Panc1 (cell line): ENCODE data around the gene KCTD6. TPM values are rescaled to one million over a fixed set of nuclear protein-coding genes. Genes with fewer than 3 reads are reported as not detected.

Experiments
- ATAC-seq: fragments of 200-7000 bp; cut with Tn5 transposase; 2 replicates; pipeline ENCODE4 v1.9.1; 2020; ENCODE audit warnings: mild to moderate bottlenecking, moderate library complexity
- BruUV-seq: library from RNA; stranded (reverse); fragments of 400-500 nt; replicated peaks from 2 replicates; lab custom pipeline; 2021; lab: Mats Ljungman, UMichigan
- CTCF ChIA-PET: fragments of 300-600 bp; sonication (Branson Sonifier 250); formaldehyde crosslinking; loops from one replicate; lab custom pipeline; 2022; ENCODE audit warnings: antibody characterized with exemption; lab: Charles Lee
- POLR2A ChIA-PET: fragments of 300-600 bp; sonication (Branson Sonifier 250); formaldehyde crosslinking; loops from one replicate; lab custom pipeline; 2022; ENCODE audit warnings: antibody characterized with exemption; lab: Charles Lee
- DNase-seq: peaks from one replicate; pipeline ENCODE4 v3.0.0-alpha.2; 2010; ENCODE audit warnings: low read depth, low spot score
- H3K27ac ChIP-seq: 2 replicates; pipeline ENCODE4 v1.5.1; 2011; ENCODE audit warnings: mild to moderate bottlenecking, low read length, inconsistent platforms
- H3K27me3 ChIP-seq: fragments of 200-500 bp; sonication (Bioruptor generic); 2 replicates; pipeline ENCODE4 v1.6.0; 2014; ENCODE audit warnings: low read length, inconsistent platforms; ENCODE audit not compliant: control insufficient read depth, insufficient read depth
- H3K36me3 ChIP-seq: fragments of 200-500 bp; sonication (Bioruptor generic); 2 replicates; pipeline ENCODE4 v1.5.1; 2014; ENCODE audit warnings: inconsistent platforms, mild to moderate bottlenecking, low read length, moderate library complexity; ENCODE audit not compliant: control insufficient read depth, insufficient read depth
- H3K4me1 ChIP-seq: 2 replicates; pipeline ENCODE4 v1.5.1; 2011; ENCODE audit warnings: inconsistent platforms, mild to moderate bottlenecking, low read length, moderate library complexity; ENCODE audit not compliant: control insufficient read depth, insufficient read depth
- H3K4me3 ChIP-seq, 2 experiments: 2 replicates each; pipeline ENCODE4 v1.5.1; 2011 to 2012; ENCODE audit warnings: low read depth in 2 of 2, low read length in 2 of 2, mild to moderate bottlenecking in 2 of 2, inconsistent platforms in 1 of 2, moderate library complexity in 1 of 2
- H3K9me3 ChIP-seq: fragments of 200-500 bp; sonication (Bioruptor generic); 2 replicates; pipeline ENCODE4 v1.5.1; 2014; ENCODE audit warnings: low read depth, mild to moderate bottlenecking, inconsistent platforms, low read length, moderate library complexity; ENCODE audit not compliant: control insufficient read depth, insufficient read depth
- POLR2AphosphoS5 ChIP-seq: IDR thresholded peaks from 2 replicates; pipeline ENCODE4 v1.6.1; 2012; ENCODE audit warnings: mild to moderate bottlenecking, low read depth, low read length, moderate library complexity
- SIN3A ChIP-seq: IDR thresholded peaks from 2 replicates; pipeline ENCODE4 v1.6.1; 2012; ENCODE audit warnings: low read depth, mild to moderate bottlenecking, low read length, moderate library complexity, borderline replicate concordance; ENCODE audit not compliant: insufficient read depth
- TCF7L2 ChIP-seq: IDR thresholded peaks from 2 replicates; pipeline ENCODE4 v1.6.1; 2011; ENCODE audit warnings: mild to moderate bottlenecking, low read depth, low read length, inconsistent platforms
- in situ Hi-C: cut with HindIII; loops from 2 replicates; pipeline ENCODE4 v1.10.0; 2016; ENCODE audit warnings: low sequenced_read_pairs, low pct_unique_long_range_greater_than_20kb
- intact Hi-C: fragments of 100-400 bp; cut with micrococcal nuclease; formaldehyde crosslinking; loops from one replicate; pipeline ENCODE4 v1.10.0; 2022; ENCODE audit not compliant: unreplicated experiment
- total RNA-seq: library from RNA; stranded (reverse); gene quantifications from one replicate; pipeline ENCODE4 v1.2.1, GENCODE V29; 2021; ENCODE audit not compliant: unreplicated experiment
- TF ChIP-seq, protein P1 (sequence below), 2 experiments: IDR thresholded peaks; 2 replicates each; pipeline ENCODE4 v1.6.1; 2011 to 2012; ENCODE audit warnings: low read depth in 2 of 2, control low read depth in 1 of 2, low read length in 1 of 2, mild to moderate bottlenecking in 1 of 2, moderate library complexity in 1 of 2; ENCODE audit not compliant: insufficient read depth in 1 of 2
- TF ChIP-seq, protein P2 (sequence below): fragments of 450-650 bp; IDR thresholded peaks from 2 replicates; pipeline ENCODE4 v1.5.1; 2017; ENCODE audit warnings: mild to moderate bottlenecking

The KCTD6 gene
- total RNA-seq, 1 experiment from 2014 or later: 18.3 TPM

DNA sequence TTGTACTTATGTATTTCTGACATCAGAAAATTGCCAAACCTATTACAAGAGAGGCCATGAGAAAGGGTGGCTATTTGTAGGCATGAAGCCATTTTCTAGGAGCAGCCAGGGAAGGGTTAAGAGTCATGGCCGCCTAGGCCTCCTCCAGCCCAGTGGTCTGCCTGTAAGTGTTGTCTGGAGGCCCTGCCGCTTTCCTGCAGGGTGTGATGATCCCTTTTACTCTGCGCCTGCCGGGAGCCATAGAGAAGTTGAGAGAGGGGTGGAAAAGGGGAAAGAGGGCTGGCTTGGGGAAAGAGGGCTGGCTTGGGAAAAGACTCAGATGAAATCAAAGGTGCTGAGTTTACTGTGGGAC is 29.1 kb upstream of the KCTD6 start:
- intact Hi-C loops (no loop called here), in situ Hi-C loops (no loop called here)
- ChIA-PET CTCF (no interaction called here), POLR2A (no interaction called here)
- TF ChIP-seq POLR2AphosphoS5 (no peak), SIN3A (no peak), TCF7L2 (no peak)
- TF ChIP-seq, protein P1, sequence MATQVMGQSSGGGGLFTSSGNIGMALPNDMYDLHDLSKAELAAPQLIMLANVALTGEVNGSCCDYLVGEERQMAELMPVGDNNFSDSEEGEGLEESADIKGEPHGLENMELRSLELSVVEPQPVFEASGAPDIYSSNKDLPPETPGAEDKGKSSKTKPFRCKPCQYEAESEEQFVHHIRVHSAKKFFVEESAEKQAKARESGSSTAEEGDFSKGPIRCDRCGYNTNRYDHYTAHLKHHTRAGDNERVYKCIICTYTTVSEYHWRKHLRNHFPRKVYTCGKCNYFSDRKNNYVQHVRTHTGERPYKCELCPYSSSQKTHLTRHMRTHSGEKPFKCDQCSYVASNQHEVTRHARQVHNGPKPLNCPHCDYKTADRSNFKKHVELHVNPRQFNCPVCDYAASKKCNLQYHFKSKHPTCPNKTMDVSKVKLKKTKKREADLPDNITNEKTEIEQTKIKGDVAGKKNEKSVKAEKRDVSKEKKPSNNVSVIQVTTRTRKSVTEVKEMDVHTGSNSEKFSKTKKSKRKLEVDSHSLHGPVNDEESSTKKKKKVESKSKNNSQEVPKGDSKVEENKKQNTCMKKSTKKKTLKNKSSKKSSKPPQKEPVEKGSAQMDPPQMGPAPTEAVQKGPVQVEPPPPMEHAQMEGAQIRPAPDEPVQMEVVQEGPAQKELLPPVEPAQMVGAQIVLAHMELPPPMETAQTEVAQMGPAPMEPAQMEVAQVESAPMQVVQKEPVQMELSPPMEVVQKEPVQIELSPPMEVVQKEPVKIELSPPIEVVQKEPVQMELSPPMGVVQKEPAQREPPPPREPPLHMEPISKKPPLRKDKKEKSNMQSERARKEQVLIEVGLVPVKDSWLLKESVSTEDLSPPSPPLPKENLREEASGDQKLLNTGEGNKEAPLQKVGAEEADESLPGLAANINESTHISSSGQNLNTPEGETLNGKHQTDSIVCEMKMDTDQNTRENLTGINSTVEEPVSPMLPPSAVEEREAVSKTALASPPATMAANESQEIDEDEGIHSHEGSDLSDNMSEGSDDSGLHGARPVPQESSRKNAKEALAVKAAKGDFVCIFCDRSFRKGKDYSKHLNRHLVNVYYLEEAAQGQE (IDR thresholded peaks at IDR 0.05; ENCODE audit: insufficient read depth in 1 of 2, low read depth in 2 of 2, low read length in 1 of 2): no peak
- TF ChIP-seq, protein P2, sequence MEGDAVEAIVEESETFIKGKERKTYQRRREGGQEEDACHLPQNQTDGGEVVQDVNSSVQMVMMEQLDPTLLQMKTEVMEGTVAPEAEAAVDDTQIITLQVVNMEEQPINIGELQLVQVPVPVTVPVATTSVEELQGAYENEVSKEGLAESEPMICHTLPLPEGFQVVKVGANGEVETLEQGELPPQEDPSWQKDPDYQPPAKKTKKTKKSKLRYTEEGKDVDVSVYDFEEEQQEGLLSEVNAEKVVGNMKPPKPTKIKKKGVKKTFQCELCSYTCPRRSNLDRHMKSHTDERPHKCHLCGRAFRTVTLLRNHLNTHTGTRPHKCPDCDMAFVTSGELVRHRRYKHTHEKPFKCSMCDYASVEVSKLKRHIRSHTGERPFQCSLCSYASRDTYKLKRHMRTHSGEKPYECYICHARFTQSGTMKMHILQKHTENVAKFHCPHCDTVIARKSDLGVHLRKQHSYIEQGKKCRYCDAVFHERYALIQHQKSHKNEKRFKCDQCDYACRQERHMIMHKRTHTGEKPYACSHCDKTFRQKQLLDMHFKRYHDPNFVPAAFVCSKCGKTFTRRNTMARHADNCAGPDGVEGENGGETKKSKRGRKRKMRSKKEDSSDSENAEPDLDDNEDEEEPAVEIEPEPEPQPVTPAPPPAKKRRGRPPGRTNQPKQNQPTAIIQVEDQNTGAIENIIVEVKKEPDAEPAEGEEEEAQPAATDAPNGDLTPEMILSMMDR: no peak
- no TSS peak for BruUV-seq
- ATAC-seq: peak; percentile 13; the same call in 1 of the 2 replicates
- peak overlapping the region; percentile 42; the same call in 1 of the 2 replicates for H3K27ac ChIP-seq
- DNase-seq: no peak
- H3K4me1 ChIP-seq: peaks cover 9% of the 10 kb centered on the region
- no peaks in the 10 kb centered on the region for H3K9me3 ChIP-seq
- H3K4me3 ChIP-seq: no peak overlapping the region
- H3K27me3 ChIP-seq: no peaks in the 10 kb centered on the region
- H3K36me3 ChIP-seq: no peaks in the 10 kb centered on the region

GRCh38 chr3:58463181-58463941 is 28.5 kb upstream of the KCTD6 start:
- peak overlapping the region in 1 of 2 experiments; percentile 34; a peak in 2 of 4 replicates for H3K4me3 ChIP-seq
- no peak for TF ChIP-seq SIN3A
- TF ChIP-seq, protein P2: peak; percentile 92
- H3K4me1 ChIP-seq: peaks cover 9% of the 10 kb centered on the region
- ATAC-seq (peak; percentile 97), DNase-seq (no peak)
- no peaks in the 10 kb centered on the region for H3K36me3 ChIP-seq
- CTCF ChIA-PET: no interaction called here
- H3K27me3 ChIP-seq: no peaks in the 10 kb centered on the region
- BruUV-seq: no TSS peak
- peak overlapping the region; percentile 42 for H3K27ac ChIP-seq
- intact Hi-C loops (no loop called here), in situ Hi-C loops (no loop called here)
- no peaks in the 10 kb centered on the region for H3K9me3 ChIP-seq
- POLR2A ChIA-PET: no interaction called here
